Left renal pelvis (tissue), 4 donors: ENCODE measurements around the gene SH3TC2. TPM values are rescaled to one million over a fixed set of nuclear protein-coding genes. Genes with fewer than 3 reads are reported as not detected.

ENCODE experiments used
- DNase-seq, 4 donors: peaks; one replicate each; pipeline ENCODE4 v3.0.0-alpha.2; 2013; ENCODE audit warnings: low read depth in 4 of 4, low spot score in 3 of 4
- polyA plus RNA-seq, 4 donors: library from polyadenylated mRNA; unstranded; fragments of 120-200 nt; gene quantifications; one replicate each; pipeline ENCODE4 v1.2.1, GENCODE V29; 2013; ENCODE audit not compliant: insufficient read length in 4 of 4

Gene SH3TC2
- polyA plus RNA-seq, 4 donors = 0.85 to 2.7 (median 1.3) TPM

DNA sequence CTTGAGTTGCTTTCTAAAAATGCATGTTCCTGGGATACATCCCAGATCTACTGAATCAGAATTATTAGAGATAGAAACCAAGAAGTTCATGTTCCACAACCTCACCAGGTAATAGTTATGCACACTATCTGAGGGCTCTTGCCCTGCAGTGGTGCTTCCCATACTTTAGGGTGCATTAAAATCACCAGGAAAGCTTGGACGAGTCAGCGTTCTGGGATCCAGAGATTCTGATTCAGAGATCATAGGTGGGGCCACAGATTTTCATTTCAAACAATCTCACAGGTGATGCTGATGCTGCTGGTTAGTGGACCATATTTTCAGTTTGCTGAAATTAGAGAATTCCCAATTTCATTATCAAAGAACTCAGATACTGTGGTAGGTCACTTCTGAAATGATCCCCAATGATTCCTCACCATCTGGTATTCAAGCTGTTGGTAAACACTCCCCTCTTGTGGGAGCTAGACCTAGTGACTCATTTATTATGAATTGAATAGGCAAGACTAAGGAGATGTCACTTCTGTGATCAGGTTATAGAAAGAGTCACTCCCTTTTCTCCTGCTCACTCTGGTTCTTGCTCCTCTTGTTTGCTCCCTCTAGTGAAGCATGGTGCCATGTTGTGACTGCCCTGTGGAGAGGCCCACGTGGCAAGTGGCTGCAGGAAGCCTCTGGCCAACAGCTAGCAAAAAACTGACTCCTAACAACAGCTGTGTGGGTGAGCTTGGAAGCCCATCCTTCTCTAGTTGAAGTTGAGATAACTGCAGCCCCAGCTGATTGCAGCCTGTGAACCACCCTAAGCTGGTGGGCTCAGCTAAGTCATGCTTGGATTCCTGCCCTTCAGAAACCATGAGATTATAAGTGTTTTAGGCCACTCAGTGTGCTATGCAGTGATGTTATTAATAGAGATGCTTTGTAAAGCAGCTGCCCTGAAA lies 59.8 kb downstream of the SH3TC2 start:
- DNase-seq = no peak

DNA sequence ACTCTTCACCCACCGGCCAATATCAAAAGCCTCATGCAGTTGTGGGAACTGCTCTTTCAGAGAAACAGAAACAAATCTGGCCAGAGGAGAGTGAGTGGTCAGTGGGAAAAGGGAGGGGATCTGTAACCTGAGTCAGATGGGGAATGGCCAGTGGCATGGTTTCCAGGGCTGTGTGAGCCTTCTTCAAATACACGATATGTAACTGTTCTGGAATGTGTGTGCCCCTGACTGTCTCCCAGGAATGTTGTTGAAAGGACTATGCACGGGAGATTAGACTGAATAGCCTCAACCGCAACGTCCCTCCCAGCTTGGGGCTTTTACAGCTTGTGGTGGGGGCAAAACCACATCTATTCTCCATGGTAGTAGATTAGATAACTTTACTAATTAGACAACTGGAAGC lies 60.8 kb downstream of the SH3TC2 start:
- DNase-seq = peak in 3 of 4 donors; percentile 10 to 60 (median 14)

GRCh38 chr5:149001162-149001561 lies 61.7 kb downstream of the SH3TC2 start:
- no peak for DNase-seq

- DNase-seq = no peak
These were observed 63.1 kb downstream of the SH3TC2 start for GRCh38 chr5:148999741-149000140.

- peak in 2 of 4 donors; percentile 11 to 12 for DNase-seq
These were observed 64.6 kb downstream of the SH3TC2 start for GRCh38 chr5:148998174-148998797.

DNA sequence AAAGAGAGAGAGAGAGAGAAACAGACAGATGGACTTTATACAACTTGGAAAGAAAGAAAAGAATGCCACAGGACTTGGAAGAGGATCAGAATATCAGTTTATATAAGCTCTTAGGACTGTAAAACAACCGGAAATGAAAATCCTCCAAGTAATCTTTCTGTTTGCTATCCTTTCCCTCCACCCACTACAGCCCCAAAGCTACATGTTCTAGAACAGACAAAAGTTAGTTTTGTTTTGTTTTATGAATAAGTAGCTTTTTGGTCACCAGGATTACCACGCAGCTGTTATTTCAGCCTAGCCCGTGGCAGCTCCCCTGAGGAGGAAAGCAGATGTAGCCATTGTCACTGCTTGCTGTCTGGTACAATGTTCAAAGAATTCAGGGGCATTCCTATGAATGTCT lies 66.6 kb downstream of the SH3TC2 start:
- DNase-seq = no peak

GRCh38 chr5:148995791-148996190 lies 67.1 kb downstream of the SH3TC2 start:
- DNase-seq = no peak

DNA sequence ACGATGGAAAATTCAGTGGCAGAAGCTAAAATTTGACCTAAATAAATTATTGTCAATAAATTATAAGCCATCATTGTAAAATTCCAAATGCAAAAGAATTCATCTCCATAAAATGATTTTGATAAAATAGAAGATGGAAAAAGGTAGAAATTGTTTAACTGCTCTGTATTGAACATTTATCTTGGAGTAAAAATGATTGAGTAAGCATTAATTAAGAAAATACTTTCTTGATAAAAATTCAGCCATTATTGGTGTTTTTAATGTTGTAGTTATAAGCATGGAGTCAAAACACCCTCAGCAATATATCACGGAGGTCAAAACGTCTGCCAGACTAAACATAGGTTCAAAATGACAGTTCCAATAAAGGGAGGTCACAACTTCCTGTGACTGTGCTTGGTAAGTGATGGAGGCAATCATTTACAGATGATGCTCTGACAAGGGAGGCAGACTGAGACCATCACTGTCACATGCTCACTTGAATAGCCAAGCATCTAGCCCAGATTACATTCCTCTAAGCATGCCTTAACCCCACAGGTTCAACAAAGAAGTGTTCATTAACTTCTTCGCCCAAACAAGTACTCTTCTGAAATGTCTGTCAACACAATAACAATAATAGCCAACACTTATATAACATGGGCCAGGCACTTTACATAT lies 69.5 kb downstream of the SH3TC2 start:
- DNase-seq = no peak

DNA sequence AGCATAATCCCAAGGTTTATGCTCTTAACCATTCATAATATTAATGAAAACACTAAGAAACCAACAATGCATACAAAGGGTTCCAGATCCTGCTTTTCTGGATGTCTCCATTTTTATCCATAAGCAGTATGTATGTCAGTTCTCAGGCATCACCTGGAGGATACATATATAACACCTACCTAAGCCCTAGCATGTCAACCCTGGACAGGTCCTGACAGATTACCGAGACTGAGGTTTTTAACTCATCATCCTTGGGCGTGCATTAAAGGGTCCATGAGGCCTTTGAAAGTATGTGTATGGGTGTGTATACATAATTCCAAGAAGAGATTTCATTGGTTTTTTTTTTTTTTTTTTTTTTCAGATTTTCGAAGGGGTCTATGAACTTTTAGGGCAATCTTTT lies 70.6 kb downstream of the SH3TC2 start:
- DNase-seq = no peak

DNA sequence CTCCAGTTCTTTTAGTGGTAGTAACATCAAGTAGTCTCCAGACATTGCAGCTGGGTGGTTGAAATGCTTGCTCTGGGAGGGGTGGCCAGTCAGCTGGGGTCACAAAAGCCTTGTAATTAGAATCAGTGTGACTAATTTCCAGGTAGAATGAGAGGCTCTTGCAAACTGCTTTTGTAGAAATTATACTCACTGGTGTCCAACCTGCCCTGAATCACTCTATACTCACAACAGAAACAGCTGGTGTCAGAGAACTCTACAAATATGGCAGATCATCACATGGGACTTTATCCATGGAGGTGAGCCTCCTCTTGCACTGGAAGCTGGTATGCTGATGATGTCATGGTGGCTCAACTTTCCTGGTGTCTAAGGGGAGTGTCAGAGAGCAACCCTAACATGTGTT lies 71.3 kb downstream of the SH3TC2 start:
- no peak for DNase-seq

DNA sequence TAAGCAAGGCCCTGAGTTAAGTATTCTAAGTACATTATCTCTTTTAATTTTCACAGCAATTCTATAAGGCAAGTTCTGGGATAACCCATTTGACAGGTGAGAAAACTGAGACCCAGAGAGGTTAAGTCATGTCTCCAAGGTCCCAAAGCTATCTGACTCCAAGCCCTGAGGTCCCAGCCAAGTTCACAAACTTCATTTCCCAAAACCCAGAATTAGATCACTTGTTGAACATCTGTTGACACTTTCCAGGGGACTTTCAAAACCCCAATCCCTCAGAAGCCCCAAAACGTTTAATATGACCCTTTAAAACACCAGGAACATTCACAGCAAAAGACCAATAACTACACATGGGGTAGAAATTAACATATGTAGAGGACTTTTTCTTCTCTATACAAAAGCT lies 72.0 kb downstream of the SH3TC2 start:
- no peak for DNase-seq

- DNase-seq = no peak
These were observed 73.3 kb downstream of the SH3TC2 start for GRCh38 chr5:148989567-148989966.

GRCh38 chr5:148988328-148988727 lies 74.5 kb downstream of the SH3TC2 start:
- no peak for DNase-seq

DNA sequence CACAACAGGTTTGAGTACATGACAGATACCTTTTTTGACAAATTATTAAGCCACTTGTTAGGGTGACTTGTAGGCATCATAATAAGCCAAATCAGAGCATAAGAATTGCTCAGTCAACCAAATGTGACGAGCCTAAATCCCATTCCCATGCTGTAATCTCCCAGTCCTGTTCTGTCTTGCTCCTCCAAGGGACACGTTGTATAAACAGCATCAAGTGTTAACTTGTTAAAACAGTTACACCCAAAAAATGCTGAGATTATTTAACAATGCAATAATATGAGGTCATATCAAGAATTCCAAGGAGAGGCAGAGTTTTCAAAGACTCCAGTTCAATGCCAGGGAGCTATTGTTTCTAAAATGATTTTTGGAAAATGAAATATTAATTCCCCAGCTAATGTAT lies 76.2 kb downstream of the SH3TC2 start:
- DNase-seq = no peak

DNA sequence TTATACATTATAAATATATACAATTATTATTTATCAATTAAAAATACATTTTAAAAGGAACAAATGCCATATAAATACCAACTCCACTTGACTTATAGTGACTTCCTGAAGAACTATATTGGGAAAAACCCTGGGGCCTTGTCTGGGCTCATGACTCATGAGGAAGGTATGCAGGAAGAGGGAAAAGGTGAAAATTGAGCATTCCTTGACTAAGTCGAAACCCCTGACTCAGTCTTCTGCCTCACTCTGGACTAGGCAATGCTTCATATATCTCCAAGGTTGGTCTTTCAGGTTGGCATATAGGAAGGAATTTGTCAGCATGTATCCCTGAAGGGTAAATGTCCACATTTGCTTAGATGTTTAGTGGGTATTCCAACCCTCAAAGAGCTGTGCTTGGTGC lies 78.5 kb downstream of the SH3TC2 start:
- DNase-seq = no peak

DNA sequence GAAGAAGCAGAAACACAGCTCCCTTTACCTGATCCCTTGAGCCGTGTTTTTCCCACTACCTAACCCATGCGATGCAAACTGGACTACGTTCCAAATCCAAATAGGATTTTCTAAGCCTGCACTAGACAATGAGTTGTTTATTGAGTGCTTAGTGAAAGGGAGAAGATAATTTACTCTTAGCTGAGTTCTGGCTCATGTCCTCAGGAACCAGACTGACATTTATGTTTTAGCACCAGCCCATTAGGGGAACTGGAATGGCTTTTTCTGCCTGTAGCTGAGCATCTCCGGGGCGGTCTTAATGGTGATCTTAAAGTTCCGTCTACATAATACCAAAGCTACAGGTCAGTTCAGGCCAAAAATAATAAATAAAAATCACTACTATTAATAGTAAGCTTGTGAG lies 81.5 kb downstream of the SH3TC2 start:
- no peak for DNase-seq

GRCh38 chr5:148980731-148981130 lies 82.1 kb downstream of the SH3TC2 start:
- DNase-seq = no peak

GRCh38 chr5:148979083-148979723 lies 83.7 kb downstream of the SH3TC2 start:
- no peak for DNase-seq

DNA sequence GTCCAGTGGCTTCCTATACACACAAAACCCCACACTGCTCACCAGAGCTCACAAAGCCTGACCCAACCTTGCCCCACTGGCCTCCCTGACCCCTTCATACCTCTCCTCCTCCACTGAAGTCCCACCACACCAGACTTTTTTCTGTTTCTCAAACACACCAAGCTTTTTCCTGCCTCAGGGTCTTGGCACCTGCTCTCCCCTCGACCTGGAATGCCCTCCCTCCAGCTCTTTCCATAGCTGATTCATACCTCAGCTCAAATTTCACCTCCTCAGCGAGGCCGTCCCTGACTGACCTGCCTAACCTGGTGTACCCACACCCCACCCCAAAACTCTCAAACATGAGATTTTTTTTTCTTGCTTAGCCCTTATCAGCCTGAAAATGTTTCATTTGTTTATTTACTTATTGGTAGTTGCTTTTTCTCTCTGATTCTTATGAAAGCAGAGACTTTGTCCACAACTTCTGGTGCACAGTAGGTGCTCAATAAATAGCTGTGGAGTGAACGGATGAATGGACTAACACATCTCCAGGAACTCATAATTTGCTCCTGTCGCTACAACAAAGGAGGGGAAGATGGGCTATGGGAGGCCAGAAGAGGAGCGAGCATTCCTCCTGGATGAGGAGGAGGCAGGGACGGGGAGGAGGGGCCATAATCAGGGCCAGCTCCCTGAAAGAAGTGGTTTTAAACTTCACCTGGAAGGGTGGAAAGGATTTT lies 84.3 kb downstream of the SH3TC2 start:
- DNase-seq = no peak

- DNase-seq = no peak
These were observed 86.1 kb downstream of the SH3TC2 start for GRCh38 chr5:148976569-148977381.
